Mammary epithelial cell (primary cell): Measurements from ENCODE around the gene PLAAT3.

Source experiments
- EZH2 ChIP-seq: IDR thresholded peaks from 2 replicates; pipeline ENCODE4 v1.6.1; 2012; ENCODE audit warnings: low read length, inconsistent platforms, borderline replicate concordance
- TF ChIP-seq, protein P1 (sequence below), 2 donors: IDR thresholded peaks in 1 of 2; conservative IDR thresholded peaks in 1 of 2; 2 replicates each; pipeline ENCODE4 v1.5.1; 2011 to 2012; ENCODE audit warnings: inconsistent platforms in 2 of 2, low read length in 2 of 2, mild to moderate bottlenecking in 2 of 2, control low read depth in 1 of 2, low read depth in 1 of 2; ENCODE audit not compliant: insufficient read depth in 1 of 2; ENCODE audit errors: extremely low read depth in 1 of 2

DNA sequence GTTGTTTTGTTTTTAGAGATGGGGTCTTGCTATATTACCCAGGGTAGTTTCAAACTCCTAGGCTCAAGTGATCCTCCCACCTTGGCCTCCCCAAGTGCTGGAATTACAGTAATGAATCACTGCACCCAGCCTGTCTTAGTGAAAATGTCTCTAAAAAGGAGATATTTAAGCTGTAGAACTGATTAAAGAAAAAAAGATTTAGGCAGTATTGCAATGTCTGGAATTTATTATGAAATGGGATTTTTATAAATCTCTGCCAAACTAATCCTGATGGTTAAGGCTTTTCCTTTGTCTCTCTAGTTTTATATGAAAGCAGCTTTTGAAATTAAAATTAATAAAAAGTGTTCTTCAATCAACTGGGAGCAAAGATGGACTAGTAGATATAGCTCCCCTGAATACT is 2.1 kb downstream of the PLAAT3 start:
- TF ChIP-seq, protein P1, sequence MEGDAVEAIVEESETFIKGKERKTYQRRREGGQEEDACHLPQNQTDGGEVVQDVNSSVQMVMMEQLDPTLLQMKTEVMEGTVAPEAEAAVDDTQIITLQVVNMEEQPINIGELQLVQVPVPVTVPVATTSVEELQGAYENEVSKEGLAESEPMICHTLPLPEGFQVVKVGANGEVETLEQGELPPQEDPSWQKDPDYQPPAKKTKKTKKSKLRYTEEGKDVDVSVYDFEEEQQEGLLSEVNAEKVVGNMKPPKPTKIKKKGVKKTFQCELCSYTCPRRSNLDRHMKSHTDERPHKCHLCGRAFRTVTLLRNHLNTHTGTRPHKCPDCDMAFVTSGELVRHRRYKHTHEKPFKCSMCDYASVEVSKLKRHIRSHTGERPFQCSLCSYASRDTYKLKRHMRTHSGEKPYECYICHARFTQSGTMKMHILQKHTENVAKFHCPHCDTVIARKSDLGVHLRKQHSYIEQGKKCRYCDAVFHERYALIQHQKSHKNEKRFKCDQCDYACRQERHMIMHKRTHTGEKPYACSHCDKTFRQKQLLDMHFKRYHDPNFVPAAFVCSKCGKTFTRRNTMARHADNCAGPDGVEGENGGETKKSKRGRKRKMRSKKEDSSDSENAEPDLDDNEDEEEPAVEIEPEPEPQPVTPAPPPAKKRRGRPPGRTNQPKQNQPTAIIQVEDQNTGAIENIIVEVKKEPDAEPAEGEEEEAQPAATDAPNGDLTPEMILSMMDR (conservative IDR thresholded peaks at IDR 0.05 in 1 of 2, IDR thresholded peaks at IDR 0.05 in 1 of 2; ENCODE audit: extremely low read depth in 1 of 2, insufficient read depth in 1 of 2, low read depth in 1 of 2, low read length in 2 of 2): no peak
- no peak for TF ChIP-seq EZH2
